ENCODE data around the gene MCF2.

DNA sequence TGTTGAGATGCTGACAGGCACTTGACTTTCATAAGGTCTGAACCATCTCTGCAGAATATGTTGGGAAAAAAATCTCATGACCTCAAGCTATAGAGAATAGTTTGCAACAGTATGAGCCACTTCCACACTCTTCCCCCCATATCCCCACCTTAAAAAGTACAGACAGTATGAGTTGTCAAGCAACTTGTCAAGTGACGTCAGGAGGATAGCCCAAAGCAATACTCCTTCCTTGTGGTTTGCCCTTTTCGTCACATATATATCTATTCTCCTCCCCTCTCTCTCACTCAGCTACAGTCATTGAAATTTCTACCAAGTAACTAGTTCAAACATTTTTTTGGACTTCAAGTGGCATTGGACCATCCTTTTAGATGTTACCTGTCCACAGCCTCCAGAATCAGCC lies 67.7 kb downstream of the MCF2 start:
- TF ChIP-seq EZH2 (IDR thresholded peaks at IDR 0.05; ENCODE audit: borderline replicate concordance, insufficient read depth, low read depth, low read length, poor library complexity, severe bottlenecking), result no peak
- TF ChIP-seq, protein P1, sequence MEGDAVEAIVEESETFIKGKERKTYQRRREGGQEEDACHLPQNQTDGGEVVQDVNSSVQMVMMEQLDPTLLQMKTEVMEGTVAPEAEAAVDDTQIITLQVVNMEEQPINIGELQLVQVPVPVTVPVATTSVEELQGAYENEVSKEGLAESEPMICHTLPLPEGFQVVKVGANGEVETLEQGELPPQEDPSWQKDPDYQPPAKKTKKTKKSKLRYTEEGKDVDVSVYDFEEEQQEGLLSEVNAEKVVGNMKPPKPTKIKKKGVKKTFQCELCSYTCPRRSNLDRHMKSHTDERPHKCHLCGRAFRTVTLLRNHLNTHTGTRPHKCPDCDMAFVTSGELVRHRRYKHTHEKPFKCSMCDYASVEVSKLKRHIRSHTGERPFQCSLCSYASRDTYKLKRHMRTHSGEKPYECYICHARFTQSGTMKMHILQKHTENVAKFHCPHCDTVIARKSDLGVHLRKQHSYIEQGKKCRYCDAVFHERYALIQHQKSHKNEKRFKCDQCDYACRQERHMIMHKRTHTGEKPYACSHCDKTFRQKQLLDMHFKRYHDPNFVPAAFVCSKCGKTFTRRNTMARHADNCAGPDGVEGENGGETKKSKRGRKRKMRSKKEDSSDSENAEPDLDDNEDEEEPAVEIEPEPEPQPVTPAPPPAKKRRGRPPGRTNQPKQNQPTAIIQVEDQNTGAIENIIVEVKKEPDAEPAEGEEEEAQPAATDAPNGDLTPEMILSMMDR (IDR thresholded peaks at IDR 0.05), result no peak
